ENCODE results near the gene CCDC40. TPM values are rescaled to one million over a fixed set of nuclear protein-coding genes. Genes with fewer than 3 reads are reported as not detected.

The CCDC40 gene
- total and polyA plus RNA-seq, 2 of the 13 experiments (the other 11 are each of a cell fraction or from before 2014, with no cell fraction given), result 4.1 to 5.5 TPM

DNA sequence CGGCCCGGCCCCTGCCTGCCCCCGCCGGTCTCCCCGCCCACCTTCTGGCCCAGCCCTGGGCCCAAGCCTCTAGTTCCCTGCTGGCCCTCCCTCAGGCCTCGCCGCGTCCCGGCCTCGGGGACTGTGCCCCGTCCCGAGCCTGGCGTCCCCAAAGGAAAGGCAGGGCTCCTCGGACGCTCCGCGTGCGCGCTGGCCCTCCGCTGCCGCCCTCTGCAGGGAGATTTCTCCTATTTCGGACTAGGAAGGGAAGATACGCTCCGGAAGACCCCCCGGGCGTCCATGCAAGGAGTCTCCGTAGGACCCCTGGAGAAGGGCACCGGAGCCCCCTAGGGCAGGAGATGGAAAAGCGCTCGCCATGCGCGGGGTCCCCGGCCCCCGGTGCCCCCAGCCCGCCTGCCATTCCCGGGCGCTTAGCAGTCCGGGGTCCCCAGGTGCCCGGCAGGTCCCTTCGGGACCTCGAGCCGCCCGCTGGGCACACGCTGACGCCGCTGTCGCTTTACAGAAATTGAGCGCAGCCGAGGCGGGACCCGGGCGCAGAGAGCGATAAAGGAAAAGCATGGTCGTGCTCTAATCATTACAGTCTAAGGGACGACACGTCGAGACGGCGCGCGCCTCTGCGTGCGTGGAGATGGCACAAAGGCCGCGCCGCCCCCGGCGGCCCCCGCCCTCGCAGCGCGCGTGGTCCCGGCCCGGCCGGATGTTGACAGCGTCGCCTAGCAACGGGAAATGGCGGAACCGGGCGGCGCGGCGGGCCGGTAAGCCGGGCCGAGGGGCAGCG is at the start of gene CCDC40 (continued):
- TF ChIP-seq, protein P1, sequence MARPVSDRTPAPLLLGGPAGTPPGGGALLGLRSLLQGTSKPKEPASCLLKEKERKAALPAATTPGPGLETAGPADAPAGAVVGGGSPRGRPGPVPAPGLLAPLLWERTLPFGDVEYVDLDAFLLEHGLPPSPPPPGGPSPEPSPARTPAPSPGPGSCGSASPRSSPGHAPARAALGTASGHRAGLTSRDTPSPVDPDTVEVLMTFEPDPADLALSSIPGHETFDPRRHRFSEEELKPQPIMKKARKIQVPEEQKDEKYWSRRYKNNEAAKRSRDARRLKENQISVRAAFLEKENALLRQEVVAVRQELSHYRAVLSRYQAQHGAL (CRISPR knock-in tag; IDR thresholded peaks at IDR 0.05; ENCODE audit: not compliant biosample characterization), result no peak
- TF ChIP-seq ZFX (CRISPR knock-in tag; IDR thresholded peaks at IDR 0.05; ENCODE audit: low read depth) (peak; percentile 96), ZMYM3 (CRISPR knock-in tag; IDR thresholded peaks at IDR 0.05) (no peak; the same call in 1 of the 2 replicates), ZNF234 (CRISPR knock-in tag; conservative IDR thresholded peaks at IDR 0.05) (peak; percentile 73; the same call in 1 of the 2 replicates), ZNF747 (CRISPR knock-in tag; IDR thresholded peaks at IDR 0.05; ENCODE audit: borderline replicate concordance) (peak; percentile 24), ZFP36L1 (CRISPR knock-in tag; IDR thresholded peaks at IDR 0.05) (peak; percentile 67), RFX1 (IDR thresholded peaks at IDR 0.05) (peak; percentile 90), ZNF20 (CRISPR knock-in tag; IDR thresholded peaks at IDR 0.05) (peak; percentile 92; the same call in 1 of the 2 replicates), KLF12 (CRISPR knock-in tag; IDR thresholded peaks at IDR 0.05; ENCODE audit: borderline replicate concordance) (no peak), EEA1 (CRISPR knock-in tag; IDR thresholded peaks at IDR 0.05; ENCODE audit: borderline replicate concordance) (peak; percentile 87; the same call in 1 of the 2 replicates), KDM4B (CRISPR knock-in tag; IDR thresholded peaks at IDR 0.05) (0 out of 2 replicates have a peak, but pooled peaks have one; percentile 28), ZNF382 (CRISPR knock-in tag; IDR thresholded peaks at IDR 0.05; ENCODE audit: borderline replicate concordance) (no peak), PCBP1 (IDR thresholded peaks at IDR 0.05; ENCODE audit: borderline replicate concordance, low read depth, low read length) (no peak), ZBTB7B (CRISPR knock-in tag; IDR thresholded peaks at IDR 0.05) (peak; percentile 94), STAG1 (CRISPR knock-in tag; IDR thresholded peaks at IDR 0.05) (peak; percentile 12), KDM6A (CRISPR knock-in tag; IDR thresholded peaks at IDR 0.05; ENCODE audit: low read depth) (0 out of 2 replicates have a peak, but pooled peaks have one; percentile 27), ZNF746 (CRISPR knock-in tag; IDR thresholded peaks at IDR 0.05) (peak; percentile 21; the same call in 1 of the 2 replicates), ZFP1 (CRISPR knock-in tag; IDR thresholded peaks at IDR 0.05) (0 out of 2 replicates have a peak, but pooled peaks have one; percentile 17)
- TF ChIP-seq, protein P2, sequence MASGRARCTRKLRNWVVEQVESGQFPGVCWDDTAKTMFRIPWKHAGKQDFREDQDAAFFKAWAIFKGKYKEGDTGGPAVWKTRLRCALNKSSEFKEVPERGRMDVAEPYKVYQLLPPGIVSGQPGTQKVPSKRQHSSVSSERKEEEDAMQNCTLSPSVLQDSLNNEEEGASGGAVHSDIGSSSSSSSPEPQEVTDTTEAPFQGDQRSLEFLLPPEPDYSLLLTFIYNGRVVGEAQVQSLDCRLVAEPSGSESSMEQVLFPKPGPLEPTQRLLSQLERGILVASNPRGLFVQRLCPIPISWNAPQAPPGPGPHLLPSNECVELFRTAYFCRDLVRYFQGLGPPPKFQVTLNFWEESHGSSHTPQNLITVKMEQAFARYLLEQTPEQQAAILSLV (CRISPR knock-in tag; IDR thresholded peaks at IDR 0.05; ENCODE audit: borderline replicate concordance), result peak; percentile 45; the same call in 1 of the 2 replicates
- TF ChIP-seq, protein P3, sequence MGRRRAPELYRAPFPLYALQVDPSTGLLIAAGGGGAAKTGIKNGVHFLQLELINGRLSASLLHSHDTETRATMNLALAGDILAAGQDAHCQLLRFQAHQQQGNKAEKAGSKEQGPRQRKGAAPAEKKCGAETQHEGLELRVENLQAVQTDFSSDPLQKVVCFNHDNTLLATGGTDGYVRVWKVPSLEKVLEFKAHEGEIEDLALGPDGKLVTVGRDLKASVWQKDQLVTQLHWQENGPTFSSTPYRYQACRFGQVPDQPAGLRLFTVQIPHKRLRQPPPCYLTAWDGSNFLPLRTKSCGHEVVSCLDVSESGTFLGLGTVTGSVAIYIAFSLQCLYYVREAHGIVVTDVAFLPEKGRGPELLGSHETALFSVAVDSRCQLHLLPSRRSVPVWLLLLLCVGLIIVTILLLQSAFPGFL (CRISPR knock-in tag; IDR thresholded peaks at IDR 0.05), result no peak
- TF ChIP-seq, protein P4, sequence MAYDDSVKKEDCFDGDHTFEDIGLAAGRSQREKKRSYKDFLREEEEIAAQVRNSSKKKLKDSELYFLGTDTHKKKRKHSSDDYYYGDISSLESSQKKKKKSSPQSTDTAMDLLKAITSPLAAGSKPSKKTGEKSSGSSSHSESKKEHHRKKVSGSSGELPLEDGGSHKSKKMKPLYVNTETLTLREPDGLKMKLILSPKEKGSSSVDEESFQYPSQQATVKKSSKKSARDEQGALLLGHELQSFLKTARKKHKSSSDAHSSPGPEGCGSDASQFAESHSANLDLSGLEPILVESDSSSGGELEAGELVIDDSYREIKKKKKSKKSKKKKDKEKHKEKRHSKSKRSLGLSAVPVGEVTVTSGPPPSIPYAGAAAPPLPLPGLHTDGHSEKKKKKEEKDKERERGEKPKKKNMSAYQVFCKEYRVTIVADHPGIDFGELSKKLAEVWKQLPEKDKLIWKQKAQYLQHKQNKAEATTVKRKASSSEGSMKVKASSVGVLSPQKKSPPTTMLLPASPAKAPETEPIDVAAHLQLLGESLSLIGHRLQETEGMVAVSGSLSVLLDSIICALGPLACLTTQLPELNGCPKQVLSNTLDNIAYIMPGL (CRISPR knock-in tag; IDR thresholded peaks at IDR 0.05; ENCODE audit: borderline replicate concordance in 1 of 2, low read depth in 1 of 2), result peak in 1 of 2 experiments; percentile 26; a peak in 1 of 4 replicates
- TF ChIP-seq, protein P5, sequence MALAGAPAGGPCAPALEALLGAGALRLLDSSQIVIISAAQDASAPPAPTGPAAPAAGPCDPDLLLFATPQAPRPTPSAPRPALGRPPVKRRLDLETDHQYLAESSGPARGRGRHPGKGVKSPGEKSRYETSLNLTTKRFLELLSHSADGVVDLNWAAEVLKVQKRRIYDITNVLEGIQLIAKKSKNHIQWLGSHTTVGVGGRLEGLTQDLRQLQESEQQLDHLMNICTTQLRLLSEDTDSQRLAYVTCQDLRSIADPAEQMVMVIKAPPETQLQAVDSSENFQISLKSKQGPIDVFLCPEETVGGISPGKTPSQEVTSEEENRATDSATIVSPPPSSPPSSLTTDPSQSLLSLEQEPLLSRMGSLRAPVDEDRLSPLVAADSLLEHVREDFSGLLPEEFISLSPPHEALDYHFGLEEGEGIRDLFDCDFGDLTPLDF (CRISPR knock-in tag; IDR thresholded peaks at IDR 0.05), result 0 out of 2 replicates have a peak, but pooled peaks have one; percentile 63
- TF ChIP-seq, protein P6, sequence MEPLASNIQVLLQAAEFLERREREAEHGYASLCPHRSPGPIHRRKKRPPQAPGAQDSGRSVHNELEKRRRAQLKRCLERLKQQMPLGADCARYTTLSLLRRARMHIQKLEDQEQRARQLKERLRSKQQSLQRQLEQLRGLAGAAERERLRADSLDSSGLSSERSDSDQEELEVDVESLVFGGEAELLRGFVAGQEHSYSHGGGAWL (CRISPR knock-in tag; IDR thresholded peaks at IDR 0.05), result peak; percentile 45; the same call in 1 of the 2 replicates
